ENCODE data around the gene TMEM171.

TMEM171 gene

DNA sequence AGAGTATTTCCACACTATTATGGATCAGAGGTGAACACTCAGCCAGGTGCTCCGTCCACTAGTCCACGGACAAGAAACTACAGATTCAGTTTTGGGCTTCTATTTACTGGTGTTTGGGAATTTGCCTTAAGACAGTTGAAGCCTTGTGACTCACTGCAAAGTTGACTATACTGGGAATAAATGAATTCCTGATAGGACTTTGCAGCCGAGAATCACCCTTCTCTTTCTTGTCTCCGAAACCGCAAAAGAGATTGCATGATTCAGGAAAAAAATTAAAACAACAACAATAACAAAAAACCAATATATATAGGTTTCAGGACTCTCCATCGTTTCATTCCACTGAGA lies 716 bp downstream of the TMEM171 start:
- DNase-seq, result no peak

DNA sequence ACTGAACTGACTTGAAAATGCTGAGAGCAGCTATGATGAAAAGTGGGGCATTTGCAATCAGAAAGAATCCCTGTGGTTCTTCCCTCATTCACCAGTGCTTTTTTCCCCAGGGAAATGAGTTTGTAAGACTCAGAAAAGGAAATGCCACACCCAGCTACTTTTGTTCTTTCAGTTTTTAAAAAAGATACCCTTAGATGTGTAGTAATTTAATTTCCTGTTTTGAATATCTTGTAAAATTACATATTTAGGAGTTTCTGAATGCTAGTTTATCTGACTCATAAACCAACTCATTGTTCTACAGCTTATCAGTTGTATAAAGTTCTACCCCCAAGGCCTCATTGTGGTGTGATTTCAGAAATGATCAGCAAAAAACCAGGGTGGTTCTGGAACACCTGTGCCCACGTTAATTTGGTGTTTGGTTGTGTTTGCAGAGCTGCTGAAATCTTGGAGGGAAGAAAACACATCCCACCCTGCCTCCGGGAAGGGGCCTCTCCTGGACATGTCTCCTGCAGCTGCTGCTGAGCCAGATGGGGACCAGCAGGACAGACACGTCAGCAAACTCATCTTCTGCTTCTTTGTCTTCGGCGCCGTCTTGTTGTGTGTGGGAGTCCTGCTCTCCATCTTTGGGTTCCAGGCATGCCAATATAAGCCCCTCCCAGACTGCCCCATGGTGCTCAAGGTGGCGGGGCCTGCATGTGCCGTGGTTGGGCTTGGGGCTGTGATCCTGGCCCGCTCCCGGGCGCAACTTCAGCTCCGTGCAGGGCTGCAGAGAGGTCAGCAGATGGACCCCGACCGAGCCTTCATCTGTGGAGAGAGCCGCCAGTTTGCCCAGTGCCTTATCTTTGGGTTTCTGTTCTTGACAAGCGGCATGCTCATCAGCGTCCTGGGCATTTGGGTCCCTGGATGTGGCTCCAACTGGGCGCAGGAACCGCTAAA lies 2.8 kb downstream of the TMEM171 start:
- no peak for DNase-seq

DNA sequence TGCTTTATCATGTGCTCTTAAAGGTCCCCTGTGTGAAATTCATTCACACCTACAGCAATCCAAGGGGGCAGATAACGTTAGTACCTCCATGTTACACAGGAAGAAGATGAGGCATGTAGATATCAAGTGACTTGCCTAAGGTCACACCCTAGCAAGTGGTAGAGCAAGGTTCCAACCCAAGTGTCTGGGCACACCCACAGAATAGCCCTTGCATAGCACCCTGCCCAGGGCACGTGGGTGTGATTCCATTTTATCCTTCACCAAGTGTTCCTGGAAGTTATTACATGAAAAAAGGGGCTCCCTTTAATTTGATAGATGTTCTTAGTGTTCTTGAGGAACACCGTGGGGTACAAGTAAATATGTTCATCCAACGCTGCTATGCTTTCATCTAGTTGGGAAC lies 4.9 kb downstream of the TMEM171 start:
- DNase-seq, result no peak

DNA sequence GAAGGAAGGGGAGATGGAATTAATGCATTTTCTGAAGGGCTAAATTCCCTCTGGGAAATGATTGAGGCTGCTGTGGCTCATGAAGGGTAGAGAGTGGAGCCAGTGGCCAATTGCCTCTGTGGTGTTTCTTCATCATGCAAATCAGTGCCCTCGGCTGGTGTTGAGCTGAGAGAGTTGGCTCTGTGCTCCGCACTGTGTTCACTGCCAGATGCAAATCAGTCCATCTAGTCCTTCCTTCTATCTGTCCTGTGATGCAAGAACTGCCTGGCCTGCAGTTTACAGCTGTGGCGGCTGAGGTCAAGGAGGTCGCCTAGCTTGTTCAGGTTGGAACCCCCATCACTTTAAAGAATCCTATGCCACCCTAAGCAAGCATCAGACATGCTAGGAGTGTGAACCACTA lies 6.0 kb downstream of the TMEM171 start:
- DNase-seq, result no peak

DNA sequence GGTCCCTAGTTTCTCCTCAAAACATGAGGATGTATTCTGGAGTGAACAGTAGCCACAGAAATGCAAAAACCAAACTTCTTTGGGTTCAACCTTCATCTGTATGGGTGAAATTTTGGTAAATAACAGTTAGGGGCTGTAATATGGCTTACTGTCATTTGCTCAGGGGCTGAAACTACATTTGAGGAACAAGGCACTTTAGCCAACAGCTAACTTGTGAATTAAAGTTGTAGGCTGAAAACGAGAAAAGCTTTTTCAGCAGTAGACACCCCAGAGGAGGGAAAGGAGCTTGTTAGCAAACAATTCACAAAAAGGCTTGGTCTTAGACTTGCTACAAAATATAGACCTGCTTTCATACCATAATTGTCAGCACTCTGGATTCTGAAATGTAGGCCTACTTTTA lies 6.6 kb downstream of the TMEM171 start:
- no peak for DNase-seq

DNA sequence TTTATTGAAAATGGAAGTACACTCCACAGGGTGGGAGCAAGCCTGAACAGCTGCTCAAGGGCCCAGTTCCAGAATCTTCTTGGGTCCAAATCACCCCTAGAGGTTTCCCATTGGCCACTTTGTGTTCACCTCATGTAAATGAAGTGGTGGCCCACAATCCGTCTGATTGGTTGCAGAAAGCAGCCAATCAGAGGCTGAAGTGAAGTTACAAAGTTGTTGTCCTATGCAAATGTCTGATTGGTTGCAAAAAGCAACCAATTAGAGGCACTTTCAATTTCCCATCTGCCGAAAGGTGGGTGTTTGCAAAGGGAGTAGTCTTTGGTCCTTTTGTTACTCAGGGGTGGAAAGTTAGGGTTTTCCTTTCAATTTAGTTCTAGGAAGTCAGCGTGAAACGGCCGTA lies 8.8 kb downstream of the TMEM171 start:
- no peak for DNase-seq

DNA sequence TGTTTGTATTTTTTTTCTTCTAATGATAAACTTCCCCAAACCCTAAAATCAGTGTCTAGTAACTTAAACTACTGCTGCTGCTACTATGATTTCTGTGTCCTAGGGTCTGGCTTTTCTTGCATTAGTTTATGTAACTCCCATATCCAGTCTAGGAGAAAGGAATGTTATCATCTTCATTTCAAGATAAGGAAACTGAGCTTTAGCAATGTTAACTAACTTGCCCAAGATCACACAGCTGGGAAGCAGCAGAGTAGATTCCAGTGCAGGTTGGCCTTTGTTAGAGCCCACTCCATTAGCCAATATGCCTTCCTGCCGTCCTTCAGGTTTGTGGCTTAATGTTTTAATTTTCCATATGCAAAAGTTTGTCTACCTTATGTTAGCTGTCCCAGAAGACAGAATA lies 10.4 kb downstream of the TMEM171 start:
- DNase-seq, result no peak

DNA sequence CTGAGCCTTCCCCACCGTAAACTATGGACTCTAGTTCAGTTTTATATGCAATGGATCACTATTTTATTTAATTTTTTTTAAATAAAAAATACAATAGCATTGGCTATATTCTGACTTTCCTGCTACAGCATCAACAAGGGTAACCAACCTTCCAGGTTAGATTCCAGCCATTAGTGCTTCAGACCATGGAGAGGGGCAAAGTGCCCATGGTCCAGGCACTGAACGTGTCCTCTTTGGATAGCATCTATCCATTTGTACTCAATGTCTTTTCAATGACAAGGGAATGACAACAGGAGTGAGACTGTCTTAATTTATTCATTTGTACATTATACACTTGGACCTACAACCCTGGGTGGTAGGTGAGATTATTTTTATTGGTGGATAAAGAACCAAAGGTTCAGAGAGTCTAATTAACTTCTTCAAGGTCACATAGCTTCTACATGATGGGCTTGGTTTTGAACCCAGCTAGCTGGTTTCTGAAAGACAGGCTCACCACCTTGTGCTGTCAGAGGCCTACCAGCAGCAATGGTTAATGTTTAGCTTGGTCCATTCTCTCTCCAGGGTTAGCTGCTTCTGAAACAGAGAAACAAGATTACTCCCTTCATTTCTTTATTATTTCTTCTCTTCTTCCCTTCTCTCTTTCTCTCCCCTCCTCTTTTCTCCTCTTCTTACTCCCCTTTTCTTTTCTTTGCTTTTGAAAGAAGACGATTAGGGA lies 11.5 kb downstream of the TMEM171 start:
- no peak for DNase-seq

DNA sequence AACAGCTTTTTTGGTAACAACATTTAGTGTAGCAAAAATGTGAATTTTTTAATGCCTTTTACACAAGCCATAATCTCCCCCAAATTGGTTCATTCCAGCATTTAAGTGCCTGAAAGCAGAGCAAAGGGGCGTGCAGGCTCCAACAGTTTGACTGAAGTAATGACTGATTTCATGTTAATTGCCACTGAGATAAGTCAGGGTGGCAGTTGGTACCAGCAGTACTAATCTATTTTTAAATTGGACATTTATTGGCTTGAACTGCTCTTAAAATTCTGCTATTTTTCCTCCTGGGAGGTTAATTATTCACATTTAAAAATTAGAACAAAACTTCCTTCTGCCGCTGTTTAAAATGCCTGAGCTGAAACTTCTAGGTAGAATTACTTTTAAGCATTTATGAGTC lies 12.4 kb downstream of the TMEM171 start:
- no peak for DNase-seq

DNA sequence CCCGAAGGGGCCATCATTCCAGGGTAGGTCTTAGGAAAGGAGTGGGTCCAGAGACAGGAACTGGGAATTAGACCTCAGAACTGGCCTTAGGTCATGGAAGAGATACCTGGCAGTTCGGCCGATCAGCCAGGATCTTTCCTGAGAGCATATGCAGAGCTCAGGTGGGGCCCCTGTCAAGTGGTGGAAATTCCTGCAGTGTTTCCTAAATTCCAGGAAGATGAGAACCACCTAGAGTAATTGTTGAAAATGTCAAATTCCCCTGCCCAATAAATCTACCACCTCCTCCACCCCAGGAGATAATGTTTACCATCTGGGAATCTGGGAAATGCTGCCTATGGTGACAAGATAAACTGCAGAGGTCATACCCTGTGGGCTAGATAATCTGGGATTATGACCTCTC lies 14.6 kb downstream of the TMEM171 start:
- no peak for DNase-seq

DNA sequence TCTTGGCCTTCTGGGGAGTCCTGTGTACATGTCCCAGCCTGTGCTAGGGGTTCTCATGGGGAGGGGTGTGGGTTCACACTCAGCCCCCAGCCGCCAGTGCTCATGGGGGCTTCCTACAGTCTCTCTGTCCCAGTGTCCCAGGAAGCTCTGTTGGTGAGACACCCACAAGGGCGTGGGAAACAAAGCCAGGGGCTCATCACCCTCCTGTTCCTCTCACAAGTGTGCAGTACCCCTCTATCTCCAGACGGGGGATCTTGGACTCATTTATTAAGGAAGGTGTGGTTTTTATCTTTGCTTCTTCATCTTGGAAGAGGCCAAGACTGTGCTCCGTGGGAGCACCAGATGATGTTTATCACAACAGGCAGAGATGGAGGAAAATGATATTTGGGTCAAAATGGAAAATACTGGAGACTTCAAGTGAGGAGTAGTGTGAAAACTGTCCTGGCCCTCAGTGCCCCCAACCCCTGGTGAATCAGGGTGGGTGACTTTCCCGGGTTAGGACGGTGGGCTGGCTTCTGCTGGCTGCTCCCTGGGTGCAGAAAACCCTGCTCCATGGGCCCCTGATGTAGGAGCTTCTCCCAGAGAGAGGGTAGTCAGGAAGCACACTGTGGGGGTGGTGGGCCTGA lies 15.2 kb downstream of the TMEM171 start:
- DNase-seq, result no peak

DNA sequence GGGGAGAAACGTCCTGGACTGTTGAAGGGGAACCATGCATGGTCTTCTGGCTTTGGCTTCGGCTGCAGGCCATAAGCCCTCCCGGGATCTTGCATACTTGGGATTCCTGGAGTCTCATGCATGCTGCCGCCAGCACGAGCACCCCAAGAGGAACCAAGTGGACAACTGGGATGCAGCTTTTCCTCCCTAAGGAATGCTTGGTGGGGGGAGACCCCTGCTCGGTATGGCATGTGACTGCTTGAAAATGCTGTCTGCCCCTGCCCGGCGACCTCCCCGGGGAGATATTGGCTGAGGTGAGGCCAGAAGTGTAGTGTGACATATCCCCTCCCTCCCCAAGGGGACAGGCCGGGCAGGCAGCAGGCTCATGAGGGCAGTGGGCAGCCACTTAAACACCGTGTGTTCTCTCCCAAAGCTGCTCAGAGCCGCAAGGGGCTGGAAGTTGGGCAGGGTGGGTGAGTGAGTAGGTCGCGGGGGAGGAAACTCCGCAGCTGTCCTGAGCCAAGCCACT lies 15.7 kb downstream of the TMEM171 start:
- DNase-seq, result no peak

DNA sequence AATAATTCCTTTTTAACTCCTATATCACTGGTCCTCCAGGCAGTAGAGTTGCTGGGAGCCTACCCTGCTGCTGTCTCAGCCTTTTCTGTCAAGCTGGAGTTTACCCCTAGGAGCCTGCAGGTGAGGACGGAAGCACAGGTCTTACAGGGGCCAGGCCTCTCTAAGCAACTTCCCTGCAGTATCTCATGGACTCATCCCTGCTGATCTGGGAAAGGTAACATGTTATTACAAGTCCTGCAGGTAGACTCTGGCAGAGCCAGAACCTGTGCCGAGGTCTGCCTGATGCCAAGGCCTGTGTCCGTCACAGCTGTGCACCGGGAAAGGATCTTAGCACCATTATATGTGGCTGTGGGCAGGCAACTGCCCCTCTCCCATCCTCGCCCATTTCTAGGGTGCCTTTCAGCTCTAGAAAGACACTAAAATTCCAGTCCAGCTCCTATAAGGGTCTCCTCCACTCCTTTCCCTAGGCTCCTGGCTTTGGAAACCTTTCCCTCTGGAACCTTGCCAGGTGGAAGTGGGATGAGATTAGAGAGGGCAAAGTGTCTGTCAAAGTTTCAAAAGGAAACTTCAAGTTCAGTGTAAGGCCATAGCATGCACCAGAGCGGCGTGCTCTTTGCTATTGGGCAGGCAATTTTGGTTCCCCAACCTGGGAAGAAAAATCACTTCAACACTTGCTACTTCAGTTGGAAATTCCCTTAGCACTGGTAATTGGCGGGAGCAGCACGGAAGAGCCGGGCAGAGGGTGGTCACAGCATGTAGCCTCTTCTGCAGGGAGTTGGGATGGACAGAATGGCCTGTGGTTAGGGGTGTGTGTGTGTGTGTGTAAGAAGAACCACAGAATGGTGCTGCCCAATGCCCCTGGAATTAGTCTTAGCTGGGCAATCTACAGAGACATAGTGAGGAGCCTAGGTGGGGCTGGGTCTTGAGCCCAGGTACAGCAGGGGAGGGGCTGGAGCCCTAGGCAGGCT lies 17.5 kb downstream of the TMEM171 start:
- DNase-seq, result no peak

DNA sequence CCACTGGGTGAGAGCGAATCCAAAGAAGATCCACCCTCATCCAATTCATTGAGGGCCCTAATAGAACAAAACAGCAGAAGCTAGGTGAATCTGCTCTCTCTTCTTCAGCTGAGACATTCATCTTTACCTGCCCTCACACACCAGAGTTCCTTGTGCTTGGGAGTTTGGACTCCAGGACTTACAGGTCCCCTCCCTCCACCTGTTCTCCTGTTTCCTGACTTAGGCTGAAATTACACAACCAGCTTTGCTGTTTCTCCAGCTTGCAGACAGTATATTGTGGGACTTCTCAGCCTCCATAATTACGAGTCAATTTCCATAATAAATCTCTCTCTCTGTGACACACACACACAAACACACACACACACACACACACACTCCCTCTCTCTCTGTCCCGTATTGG lies 19.1 kb downstream of the TMEM171 start:
- DNase-seq, result no peak

DNA sequence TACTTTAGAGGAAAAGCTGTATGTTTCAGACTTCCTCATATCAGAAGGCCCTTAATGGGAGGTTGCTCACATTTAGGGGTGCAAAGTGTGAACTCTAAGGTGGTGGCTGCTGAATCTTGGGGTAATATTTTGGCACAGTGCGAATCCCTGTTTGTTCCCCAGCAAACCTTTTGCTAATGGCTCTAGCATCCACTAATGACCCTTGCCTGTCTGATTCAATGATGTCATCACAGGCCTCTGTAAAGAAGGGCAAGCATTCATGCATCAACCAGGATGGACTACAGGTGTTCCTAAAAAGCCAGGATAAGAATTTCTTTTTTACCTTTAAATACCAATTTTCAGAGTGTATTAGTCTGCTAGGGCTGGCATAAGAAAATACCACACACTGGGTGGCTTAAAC lies 20.4 kb downstream of the TMEM171 start:
- DNase-seq, result no peak

DNA sequence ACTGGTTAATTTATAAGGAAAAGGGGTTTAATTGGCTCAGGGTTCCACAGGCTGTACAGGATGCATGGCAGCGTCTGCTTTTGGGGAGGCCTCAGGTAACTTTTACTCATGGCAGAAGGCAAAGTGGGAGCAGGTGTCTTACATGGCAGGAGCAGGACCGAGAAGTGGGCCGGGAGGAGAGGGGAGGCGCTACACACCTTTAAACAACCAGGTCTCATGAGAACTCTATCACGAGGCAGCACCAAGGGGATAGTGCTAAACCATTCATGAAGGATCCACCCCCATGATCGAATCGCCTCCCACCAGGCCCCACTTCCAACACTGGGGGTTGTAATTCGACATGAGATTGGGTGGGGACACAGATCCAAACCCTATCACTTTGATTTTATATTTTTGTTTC lies 21.7 kb downstream of the TMEM171 start:
- DNase-seq, result no peak

DNA sequence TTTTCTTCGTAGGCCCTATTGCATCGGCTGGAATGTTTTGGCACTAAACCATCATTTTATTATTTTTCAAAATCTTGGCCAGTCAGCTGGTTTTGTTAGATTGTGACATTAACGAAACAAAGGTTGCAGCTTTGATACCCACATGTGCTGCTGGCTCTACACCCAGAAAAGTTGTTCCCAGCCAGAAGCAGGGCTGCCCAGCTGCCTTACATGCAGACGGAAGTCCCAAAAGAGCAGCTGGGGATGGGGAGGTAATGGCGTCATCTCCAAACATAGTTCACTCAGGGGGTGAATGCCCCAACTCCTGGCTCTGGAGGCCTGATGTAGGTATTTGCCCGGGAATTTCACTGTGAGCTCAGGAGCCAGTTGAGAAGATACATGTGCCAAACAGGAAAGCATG lies 23.3 kb downstream of the TMEM171 start:
- no peak for DNase-seq

DNA sequence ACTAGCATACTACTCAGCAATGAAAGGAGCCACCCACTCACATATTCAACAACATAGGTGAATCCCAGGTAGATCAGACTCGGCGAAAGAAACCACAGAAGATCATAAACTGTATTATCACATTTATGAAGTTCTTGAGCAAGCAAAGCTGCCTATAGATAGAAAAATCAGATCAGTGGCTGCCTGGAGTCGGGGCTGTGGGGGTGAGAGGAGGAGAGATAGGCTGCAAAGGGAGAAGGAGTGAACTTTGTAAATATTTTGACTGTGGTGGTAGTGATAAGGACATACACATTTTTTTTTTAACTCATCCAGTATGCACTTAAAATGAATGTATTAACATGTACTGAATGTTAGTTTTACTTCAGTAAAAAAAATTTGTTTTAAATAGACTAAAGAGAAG lies 29.2 kb downstream of the TMEM171 start:
- no peak for DNase-seq

DNA sequence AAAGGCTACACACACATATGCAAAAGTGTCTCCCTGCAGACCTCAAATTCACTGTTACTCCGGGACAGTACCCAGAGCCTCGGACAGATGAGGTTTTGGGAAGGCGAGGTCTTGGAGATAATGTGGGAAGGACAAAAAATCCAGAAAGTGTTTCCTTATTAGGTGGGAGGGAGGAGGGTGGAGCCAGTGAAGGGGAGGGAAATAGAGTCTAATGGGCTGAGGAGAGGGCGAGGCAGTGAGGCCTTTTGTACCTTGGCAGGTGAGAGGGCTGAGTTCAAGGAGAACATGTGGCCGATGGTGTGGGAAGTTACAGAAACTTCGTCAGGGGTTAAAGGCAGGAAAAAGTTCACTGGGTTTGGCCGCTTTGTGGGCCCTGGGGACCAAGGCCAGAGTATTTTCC lies 30.5 kb downstream of the TMEM171 start:
- no peak for DNase-seq

DNA sequence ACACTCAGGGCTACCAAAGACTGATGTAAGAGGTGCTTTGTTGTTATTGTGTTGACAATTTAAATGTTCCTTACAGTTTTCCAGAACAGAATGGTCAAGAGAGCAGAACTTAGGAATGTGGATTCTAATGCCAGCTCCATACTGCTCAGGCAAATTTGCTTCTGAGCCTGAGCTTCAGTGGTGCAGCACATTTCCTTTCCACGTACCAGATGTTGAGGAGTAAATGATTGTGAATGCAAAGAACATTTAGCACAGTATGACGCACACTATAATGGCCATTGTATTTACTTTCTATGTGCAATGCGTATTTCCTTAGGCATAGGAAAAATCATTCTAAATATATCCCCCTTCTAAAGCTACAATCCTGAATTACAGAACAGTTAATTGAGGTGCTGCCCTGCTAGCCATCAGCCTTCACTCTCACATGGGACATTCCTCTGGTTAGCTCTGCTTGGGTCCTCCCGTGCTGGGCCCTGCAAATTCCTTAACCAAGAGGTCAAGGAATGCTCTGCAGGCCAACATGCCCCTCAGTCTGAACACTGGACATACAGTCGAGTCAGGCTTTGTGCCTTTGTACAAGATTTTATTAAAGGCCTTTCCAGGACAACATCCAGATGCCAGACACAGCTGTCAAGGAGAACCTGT lies 31.5 kb downstream of the TMEM171 start:
- no peak for DNase-seq

DNA sequence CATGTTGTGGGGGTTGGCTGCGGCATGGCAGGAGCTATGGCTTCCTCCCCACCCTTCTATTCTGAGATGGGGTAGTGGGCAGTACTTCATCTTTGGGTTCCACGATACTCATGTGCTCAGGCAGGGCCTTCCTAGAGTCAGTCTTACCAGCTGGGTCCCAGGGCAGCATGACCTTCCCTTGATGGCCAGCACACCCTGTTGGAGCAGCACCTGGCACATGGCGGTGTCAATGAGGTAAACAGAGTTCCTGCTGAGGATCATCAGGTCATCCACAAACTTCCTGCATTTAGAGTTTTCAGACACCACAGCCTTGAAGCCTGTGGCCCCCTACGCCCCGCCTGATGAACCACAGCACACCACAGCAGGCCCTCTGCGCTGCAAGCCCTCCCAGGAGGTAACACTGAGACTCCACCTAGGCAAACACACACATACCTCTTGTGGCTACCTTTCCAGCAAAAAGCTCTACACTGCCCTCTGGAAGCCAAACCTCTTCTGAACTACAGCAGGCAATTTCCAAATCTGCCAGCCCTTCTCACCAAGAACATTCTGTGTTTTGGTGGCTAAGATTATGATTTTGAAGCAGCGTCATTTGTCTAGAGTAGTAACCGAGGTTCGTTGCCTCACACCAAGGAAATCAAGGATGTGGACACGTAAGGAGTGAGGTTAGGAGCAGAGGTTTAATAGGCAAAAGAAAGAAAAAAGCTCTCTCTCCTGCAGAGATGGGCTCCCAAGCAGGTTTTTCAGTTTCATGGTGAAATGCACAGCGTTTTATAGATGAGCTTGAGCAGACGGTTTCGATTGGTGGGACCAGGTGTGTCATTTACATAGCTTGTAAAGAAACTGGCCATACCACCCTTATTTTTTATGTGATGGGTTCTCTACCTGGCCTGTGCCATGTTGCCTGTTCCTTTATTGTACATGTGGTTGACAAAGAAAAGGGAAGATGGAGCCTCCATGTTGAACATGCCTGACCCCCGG lies 32.3 kb downstream of the TMEM171 start:
- DNase-seq, result no peak

Measured in CD4-positive, alpha-beta T cell treated with Interleukin-4 for 1 hour (primary cell).